ENCODE data around the gene CASP1.

- TF ChIP-seq ZNF501 (tag by site-specific recombination; IDR thresholded peaks at IDR 0.05) (no peak), ZBTB11 (tag by site-specific recombination; conservative IDR thresholded peaks at IDR 0.05; ENCODE audit: low read depth) (no peak), CTCF (tag by site-specific recombination; IDR thresholded peaks at IDR 0.05) (no peak), ZNF777 (tag by site-specific recombination; IDR thresholded peaks at IDR 0.05; ENCODE audit: borderline replicate concordance) (no peak), ZBTB1 (tag by site-specific recombination; IDR thresholded peaks at IDR 0.05) (no peak), ZNF184 (tag by site-specific recombination; IDR thresholded peaks at IDR 0.05) (no peak), GFI1B (tag by site-specific recombination; IDR thresholded peaks at IDR 0.05) (no peak), ZNF426 (tag by site-specific recombination; IDR thresholded peaks at IDR 0.05) (no peak), REST (tag by site-specific recombination; IDR thresholded peaks at IDR 0.05) (no peak), ZNF747 (tag by site-specific recombination; IDR thresholded peaks at IDR 0.05) (no peak), ZNF175 (tag by site-specific recombination; IDR thresholded peaks at IDR 0.05) (no peak), ZNF23 (tag by site-specific recombination; IDR thresholded peaks at IDR 0.05; ENCODE audit: borderline replicate concordance) (no peak)
Measured at GRCh38 chr11:105003151-105003550, 31.8 kb downstream of the CASP1 start.

Measured in HEK293 (cell line).